Left kidney (tissue), 2 donors: ENCODE measurements around the gene ATP2B2. TPM values are rescaled to one million over a fixed set of nuclear protein-coding genes. Genes with fewer than 3 reads are reported as not detected.

Experiments used
- DNase-seq: peaks from one replicate; pipeline ENCODE4 v3.0.0-alpha.2; 2013
- polyA plus RNA-seq: library from polyadenylated mRNA; unstranded; fragments of 120-200 nt; gene quantifications from one replicate; pipeline ENCODE4 v1.2.1, GENCODE V29; 2013; ENCODE audit not compliant: insufficient read length

Gene ATP2B2
- polyA plus RNA-seq, 1 donor = 1.1 TPM

DNA sequence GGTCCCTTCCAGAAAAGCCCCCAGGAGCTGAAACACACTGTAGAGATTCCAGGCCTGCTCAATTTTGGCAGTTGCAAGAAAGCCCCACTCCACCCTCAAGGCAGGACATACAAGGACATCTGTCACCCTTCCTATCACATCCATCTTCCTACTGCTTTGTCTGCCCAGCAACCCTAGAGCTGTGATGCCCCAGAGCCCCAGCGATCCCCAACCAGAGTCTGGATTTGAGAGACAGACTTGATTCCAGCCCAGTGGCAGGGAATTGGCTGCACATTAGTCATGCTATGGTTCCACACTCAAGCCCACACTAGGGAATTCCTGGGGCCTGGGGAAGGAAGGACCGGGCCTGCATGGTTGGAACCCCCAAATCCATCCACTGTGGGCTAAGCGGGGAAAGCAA lies 56.8 kb downstream of the ATP2B2 start:
- no peak for DNase-seq

DNA sequence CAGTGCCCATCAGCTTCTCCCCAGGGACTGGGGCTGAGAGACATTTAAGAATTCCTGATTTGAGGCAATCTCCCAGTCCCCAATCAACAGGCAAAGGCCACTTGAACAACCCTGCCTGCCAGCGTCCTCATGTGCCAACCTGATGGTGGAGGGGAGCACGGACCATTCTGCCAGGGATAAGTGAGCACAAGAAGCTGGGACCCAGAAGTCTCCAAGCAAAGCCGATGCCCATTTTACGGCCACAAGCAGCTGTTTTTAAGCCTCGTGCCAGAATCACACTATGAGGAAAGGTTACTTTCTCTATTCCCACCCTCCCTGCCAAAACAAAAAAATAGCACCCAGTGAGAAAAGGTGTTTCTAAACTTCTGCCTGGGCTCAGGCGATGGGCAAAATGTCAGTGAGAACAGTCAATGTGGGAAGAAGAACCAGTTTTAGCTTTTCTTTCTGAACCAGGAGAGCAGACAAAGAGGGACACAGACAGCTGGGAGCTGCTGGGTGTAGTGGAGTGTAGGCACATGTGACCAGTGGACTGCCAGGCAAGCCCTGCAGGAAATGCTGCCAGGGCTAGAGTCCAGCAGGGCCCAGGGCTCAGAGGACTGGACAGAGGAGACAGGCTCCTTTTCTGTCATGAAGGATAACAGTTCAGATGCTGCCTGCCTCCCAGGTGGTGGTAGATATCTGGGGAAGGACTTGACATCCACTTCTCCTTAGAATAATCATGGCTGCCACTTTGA lies 57.7 kb downstream of the ATP2B2 start:
- DNase-seq = no peak

DNA sequence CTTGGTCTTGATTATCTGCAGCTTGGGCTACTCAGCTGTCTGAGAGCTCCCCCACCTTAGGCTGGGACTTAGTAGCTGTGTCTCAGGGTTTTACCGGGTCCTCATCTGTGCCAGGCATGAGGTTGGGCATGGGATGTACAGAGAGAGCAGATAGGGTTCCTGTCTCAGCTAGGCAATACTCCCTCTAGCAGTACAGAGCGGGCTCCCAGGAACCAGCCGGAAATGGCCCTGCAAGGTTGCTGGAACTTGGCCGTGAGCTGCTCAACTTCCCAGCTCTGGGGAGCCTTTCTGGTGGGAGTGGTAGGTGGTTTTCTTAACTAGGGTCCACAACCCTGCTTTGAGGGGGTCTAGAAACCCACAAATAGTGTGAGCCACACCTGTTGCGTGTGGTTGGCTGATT lies 58.3 kb downstream of the ATP2B2 start:
- no peak for DNase-seq

DNA sequence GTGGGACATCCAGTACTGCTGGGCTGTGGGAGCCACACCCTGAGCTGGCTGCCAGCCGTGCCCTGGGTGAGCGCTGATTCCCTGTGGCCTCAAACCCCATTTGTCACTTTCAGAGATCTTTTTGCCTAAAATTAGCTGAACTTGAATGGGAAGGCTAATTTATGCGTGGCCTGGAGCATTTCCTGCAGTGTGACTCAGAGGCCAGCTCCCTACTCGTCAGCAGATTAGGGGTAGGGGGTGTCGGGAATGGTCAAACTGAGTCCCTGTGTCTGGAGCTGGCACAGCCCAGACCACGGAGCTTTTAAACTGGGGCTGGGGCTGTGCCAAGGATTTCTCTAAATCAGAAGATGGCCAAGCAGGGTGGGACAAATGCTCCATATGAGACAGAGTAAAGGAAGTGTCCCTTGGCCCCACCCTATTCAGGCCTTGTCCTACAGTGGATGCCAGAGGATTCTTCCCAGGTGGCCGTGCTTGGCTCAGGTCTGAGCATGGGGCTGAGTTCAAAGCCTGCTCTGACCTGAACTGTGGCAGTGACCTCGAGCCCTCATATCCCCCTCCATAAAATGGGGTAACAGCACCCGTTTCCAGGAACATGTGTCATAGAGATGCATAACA lies 59.7 kb downstream of the ATP2B2 start:
- no peak for DNase-seq

DNA sequence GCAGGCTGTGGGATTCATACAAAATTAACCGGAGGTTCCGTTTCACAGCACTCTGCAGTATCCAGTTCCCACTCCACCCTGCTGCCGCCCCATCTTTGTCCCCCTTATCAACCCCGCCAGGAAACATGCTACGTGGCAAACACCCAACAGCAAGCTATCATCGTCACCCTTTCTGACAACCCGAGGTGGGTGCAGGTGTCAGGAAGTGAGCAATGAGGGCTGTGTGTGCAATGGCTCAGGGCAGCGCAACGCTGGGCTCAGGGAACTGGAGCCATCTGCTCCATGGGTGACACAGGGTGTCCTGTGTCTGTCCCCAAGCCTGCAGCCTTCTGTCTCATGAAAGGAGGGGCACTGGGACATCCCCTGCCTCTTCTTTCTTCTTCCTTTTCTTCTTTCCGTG lies 60.9 kb downstream of the ATP2B2 start:
- DNase-seq = no peak

DNA sequence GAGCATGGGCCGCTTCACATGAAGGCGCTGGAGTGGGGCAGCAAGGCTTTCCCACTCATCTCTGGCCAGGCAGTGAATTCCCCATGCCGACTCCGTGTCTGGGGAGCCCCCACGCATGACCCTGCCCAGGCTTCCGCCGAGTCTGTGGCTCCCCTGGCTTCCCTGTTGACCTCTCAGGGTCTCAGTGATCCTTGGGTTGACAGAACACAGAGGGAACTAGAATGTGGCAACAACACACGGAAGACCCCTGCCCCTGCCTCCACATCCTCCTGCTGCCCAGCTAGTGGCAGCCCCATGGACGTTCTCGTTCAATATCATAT lies 61.3 kb downstream of the ATP2B2 start:
- no peak for DNase-seq

DNA sequence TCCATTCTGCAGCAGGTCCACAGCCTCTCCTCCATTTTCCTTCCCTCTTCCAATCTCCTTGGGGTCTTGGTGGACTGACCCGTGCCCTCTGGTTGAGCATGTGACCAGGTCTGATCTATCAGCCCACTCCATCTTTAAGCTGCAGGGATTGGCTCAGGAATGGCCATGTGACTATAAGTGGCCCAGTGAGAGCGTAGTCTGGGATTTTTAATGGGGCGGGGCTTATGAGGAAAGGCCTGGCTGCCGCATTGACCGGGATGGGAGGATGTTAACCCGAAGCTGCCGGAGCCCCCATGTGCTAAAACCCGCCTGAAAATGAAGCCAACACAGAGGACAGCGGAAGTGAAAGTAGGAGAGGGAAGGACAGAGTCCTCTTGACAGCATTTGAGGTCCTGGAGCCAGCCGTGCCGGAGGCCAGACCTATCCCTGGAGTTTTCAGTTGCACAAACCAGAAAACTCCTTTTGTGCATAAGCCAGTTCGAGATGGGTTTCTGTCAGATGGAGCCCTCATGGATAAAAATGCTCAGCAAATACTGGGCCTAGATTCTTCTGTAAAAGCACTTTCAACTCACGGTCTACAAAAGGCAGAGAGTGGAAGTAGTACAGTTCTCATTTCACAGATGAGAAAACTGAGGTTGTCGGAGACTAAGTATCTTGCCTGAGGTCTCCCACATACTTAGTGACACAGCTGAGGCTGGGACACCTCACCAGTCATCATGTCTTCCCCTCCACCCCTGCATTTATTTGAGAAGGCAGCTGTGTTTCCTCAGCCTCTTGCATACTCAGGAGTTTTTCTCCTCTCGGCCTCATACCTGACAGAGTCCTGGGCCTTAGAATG lies 61.9 kb downstream of the ATP2B2 start:
- no peak for DNase-seq

DNA sequence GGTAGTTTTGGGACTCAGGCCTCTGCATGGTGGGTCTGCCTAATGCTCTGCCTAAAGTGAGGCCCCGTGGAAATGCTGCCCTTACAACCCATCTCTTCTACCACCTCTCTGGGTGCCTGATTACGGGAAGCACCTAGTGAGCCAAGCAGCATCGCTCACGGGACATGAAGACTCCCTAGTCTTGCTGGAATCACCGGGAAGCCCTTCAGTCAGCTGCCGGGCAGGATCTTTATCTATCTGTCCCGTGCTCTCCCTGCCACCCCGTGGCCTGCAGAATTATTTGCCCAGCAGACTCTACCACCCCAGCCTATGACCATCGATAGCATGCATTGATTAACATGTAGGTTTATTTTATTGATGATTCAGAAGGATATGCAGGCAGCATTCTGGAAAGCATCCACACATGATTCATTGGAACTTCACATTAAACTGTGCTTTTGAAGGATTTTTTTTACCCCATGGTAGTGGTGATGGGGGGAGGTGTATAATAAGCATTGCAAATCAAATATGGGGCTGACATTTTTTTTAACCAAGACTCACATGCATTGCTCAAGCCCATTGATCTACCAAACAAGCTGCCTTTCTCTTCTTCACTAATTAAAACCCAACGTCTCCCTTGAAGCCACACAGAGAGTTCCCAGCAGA lies 63.1 kb downstream of the ATP2B2 start:
- DNase-seq = no peak

DNA sequence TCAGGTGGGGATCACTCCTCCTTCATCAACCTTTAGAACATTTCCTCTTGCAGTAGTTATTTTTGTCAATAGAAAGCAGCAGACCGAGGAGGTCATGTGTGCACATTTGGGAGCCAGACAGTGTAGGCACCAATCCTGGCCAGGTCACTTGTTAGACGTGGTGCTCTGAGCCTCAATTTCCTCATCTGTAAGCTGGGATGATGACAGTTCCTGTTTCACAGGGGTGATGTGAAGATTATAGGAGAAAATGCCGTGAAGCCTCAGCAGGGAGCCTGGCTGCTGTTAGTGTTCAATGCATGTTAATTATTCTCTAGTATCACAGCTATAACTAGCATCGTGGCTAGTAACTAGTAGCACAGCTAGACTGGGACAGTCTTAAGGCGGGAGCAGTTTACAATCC lies 64.7 kb downstream of the ATP2B2 start:
- DNase-seq = no peak

DNA sequence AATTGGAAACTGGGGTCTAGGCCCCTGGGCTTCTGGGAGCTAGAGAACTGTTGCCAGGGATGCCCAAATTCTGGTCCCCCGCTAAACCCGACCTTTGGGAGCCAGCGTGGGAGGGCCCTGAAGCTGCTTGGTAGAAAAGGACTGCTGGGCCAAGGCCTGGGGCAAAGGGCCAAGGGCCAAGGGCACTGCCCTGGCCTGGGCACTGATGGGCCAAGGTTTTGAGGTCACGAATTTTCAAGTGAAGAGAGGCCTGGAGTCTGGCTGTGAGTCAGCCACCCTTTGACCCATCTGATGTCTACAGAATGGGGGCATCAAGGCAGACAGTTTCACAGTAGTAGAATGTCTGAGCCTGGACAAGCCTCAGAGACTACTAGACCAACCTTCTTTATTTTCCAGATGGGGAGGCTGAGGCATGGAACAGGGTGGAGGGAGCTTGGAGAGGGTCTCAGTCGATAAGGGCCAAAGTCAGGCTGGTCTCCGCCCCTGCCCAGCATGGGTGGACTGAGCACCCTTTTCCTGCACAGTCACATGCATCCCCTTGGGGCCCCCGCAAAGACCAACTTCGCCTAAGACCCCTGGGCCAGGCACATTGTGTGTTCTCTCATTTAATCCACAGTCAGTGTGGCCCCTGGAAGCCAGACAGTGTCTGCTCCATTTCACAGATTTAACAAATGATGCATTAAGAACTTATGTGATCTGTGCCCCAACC lies 66.3 kb downstream of the ATP2B2 start:
- DNase-seq = no peak

DNA sequence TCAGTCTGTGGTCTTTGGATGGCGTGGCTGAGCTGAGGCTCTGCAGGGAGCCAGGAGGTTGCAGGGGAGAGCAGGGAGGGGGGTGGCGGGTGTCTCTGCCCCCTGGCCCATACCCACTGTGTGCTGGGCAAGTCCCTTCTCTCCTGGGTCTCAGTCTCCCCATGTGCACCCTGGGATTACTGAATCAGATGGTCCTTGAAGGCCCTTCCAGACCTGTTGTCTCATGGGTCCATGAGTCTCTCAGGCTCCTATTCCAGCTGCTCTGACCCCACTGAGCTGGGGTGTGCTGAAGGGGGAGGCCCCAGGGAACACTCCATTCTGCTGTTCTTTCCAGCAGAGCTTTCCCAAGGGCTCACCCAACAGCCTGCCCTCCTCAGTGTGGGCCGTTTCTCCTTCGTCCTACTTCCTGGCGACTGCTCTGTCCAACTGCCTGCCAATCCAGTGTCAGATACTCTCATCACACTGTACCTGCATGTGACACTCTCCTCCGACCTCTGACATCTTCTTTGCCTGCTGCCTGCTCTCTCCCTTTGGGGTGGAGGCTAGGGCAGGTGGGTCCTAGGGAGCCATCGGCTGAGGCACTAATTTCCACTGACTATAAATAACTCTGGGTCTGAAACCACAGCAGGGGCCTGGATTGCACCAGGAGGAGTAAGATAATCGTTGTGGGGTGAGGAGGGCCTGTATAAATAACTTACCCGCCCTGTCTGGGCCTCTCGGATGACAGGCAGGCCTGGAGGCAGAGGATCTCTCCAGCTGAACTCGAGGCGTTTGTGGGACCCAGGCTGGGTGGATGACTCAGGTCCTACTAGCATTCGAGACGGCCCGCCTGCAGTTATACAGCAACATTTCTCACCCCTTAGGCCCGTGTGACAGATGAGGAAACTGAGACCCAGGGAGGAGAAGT lies 67.1 kb downstream of the ATP2B2 start:
- peak; percentile 33 for DNase-seq

DNA sequence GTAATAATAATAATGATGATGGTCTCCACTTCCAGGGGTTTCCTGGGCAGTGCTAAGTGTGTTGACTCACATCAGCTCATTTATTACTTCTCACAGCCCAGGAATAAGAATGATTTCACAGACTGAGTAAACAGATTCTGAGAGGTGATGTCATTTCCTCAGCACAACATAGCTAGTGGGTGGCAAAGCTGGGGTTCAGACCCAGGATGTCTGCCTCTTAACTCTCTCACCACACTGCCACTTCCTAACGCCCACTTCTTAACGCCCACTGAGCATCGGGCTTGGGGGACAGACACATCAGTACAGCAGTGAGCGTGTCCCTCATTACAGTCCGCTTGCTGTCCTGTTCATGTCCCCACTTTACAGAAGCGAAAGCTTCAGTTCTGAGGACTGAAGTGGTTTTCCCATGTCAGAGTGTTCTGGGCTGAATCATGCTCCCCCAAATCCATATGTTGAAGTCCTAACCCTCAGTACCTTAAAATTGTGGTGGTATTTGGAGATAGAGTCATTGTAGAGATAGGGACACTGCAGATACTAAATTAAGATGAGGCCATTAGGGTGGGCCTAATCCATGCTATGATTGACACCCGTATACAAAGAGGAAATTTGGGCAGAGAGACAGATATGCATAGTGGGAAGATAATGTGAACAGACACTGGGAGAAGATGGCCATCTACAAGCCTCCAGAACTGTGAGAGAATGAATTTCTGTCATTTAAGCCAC lies 68.0 kb downstream of the ATP2B2 start:
- no peak for DNase-seq

DNA sequence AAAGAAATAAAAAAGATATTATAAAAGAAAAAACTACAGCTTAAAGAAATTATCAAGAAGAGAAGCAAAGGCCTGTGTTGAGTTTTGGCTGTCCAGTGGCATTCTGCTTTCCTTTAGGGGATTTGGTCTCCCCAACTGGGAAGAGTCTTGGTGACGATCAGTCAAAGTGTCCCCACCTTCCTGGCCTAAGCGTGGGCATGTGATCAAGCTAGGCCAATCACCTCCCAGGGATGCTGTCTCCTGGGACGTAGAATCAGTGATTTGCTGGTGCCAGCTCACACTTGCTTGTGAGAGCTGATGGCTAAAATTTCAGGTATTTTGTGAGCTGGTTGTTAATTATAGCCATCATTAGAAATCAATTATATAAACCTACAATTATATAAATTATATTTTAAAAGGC lies 69.5 kb downstream of the ATP2B2 start:
- DNase-seq = no peak

DNA sequence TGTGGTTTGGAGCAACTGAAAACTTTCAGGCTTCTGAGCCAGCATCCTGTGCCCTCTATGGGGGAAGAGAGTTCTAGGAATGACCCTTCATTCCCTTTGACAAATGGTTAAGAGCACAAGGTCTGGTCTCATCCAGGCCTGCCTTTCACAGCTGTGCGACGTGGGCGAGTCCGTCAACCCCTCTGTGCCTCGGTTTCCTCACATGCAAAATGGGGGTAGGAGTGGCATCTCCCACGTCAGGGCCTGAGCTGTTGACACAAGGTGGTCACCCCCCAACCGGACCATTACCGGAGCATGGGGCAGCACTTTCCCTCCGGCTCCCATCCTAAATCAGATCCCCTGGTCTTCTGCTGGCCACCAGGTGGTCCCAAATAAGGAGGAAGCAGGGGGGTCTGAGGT lies 70.4 kb downstream of the ATP2B2 start:
- DNase-seq = no peak

DNA sequence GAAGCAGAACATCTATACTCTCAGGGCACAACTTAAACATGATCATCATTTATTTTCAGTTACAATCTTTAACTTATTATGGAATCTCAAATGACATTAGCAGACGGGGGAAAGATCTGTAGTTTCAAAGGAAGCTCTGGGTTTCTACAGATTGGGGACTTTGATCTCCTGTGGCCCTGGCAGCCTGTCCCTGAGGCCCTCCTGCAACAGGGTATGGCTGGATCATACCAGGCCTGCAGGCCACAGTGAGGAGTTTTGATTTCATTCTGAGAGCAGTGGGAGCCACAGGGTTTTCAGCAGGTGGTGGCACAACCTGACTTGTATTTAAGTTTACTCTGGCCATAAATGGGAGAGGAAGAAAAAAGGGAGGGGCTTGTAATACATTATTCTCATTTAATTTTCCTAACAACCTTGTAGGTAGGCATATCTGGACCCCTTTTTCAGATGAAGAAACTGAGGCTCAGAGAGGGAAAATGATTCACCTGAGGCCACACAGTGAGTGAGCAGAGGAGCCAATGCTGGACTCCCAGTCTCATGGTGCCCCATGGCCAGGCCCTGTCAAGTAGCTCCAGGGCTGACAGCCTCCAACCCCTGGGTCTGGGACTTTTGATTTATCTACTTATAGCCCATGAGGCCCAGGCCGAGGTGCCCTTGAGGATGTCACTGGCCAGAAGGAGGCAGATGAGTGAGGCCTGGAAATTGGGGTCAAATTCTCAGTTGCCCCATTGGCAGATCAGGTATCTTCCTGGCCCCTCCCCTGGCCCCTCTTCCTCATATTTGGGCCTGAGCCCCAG lies 71.0 kb downstream of the ATP2B2 start:
- no peak for DNase-seq

DNA sequence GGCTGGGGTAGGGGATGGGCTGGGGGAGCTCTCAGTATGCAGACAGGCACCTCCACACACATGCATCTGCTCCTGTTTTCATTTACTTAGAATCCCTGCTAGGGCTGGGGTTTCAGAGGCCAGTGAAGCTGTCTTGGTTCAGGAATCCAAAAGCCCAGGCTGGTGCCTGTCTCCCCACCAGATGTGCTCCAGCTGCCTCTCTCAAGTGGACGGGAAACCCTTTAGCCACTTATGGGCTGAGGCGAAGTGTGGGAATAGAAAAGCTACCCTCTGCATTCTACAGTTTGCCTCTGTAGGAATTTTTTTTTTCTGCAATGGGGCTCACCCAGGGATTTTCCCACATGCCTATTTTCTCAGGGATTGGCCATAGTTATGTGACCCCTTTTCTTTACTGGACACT lies 72.5 kb downstream of the ATP2B2 start:
- DNase-seq = no peak

DNA sequence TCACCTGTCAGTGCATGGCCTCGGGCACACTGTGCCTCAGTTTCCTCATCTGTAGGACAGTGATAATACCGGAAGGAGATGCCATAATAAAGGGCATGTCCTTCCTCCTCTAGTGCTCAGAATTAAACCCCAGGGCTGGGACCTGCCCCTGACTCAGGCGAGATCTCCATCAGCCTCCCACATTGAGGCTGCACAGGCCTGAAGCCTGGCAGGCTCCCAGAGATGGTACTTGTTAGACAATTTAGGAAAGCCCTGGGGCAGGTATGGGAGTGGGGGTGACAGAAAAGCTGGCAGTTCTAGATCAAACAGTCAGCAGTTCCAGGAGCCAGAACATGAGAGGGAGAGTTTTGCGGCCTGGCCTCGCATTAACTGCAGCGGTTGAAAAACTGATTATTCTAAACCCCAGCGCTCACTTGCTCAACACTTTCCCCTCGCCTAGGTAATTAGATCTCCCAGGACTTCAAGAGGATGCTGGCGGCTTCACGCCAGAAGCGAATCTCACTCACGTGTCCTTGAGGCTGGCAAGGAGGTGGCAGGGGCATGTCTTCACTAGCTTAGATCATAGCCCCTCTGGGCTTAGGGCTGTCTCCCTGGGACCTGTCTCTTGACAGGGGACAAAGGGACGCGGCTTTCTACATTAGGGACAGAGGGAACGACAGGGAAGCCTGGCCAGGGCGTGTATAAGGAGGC lies 73.1 kb downstream of the ATP2B2 start:
- no peak for DNase-seq

DNA sequence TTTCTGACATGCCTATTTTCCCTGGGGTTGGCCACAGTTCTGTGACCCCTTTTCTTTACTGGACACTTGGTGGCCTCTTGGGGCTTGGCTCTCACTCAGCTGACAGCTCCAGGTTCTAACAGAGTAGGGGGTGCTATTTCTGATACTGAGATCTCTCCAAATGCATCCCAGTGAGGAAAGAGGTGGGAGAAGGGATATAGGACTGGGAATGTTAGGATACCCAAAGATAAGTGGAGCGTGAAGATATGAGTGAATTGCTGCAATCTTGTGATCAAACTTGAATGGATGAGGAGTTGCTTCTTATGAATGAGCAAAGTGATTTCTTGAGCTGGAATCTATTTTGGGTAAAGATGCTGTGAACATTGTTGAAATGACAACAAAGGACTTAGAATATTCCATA lies 74.6 kb downstream of the ATP2B2 start:
- no peak for DNase-seq
